ENCODE measurements around the gene TMEM132C. TPM values are rescaled to one million over a fixed set of nuclear protein-coding genes. Genes with fewer than 3 reads are reported as not detected.

The TMEM132C gene
- total and polyA plus RNA-seq, 2 of the 13 experiments (the other 11 are each of a cell fraction or from before 2014, with no cell fraction given) = not detected

DNA sequence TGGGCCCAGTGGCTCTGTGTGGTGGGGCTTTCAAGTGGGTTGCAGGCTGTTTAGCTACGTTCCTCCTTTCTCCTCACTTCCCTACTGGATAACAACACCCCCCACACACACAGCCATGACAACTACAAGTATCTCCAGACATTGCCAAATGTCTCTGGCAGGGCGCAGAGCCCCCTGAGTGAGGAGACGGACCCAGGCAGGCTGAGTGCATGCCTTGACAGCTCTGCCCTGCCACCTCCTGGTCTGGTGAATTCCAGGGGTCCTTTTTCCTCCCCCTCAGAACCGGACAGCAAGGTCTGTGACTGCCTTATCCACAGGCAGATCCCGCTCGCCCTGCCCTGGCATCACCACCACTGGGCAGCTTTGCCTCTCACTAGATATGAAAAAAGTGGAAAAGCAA is 276.5 kb downstream of the TMEM132C start:
- in situ Hi-C loops (cut with HindIII; ENCODE audit: extremely low pct_ligation_motif_present, low pct_unique_long_range_greater_than_20kb) = no loop called here
- no peaks in the 10 kb centered on the region for H3K9me3 ChIP-seq (ENCODE audit: low read length)

More for the DNA sequence above, 276.5 kb downstream of the TMEM132C start:
- Histone ChIP-seq H3K27ac (ENCODE audit: extremely low read length, insufficient read depth, low read length) (no peak overlapping the region), H3K9ac (ENCODE audit: insufficient read depth, low read depth, low read length) (no peak overlapping the region), H3K4me2 (ENCODE audit: low read depth, low read length) (no peak overlapping the region), H4K20me1 (ENCODE audit: insufficient read depth, low read length) (no peaks in the 10 kb centered on the region), H3K4me3 (replicated peaks in 1 of 3; ENCODE audit: insufficient read depth in 1 of 3, low read depth in 2 of 3, low read length in 3 of 3) (no peak overlapping the region), H3K4me1 (ENCODE audit: insufficient read depth, low read length) (no peaks in the 10 kb centered on the region), H2AFZ (ENCODE audit: low read length) (no peak overlapping the region), H3K36me3 (replicated peaks in 1 of 2; ENCODE audit: control insufficient read depth in 1 of 2, insufficient read depth in 2 of 2, low read length in 2 of 2) (no peaks in the 10 kb centered on the region), H3K27me3 (ENCODE audit: control insufficient read depth in 1 of 2, insufficient read depth in 2 of 2, low read length in 2 of 2) (peaks cover 0 to 1% of the 10 kb centered on the region in 2 experiments; a peak in 2 of 5 replicates), H3K79me2 (ENCODE audit: insufficient read depth, low read length) (no peaks in the 10 kb centered on the region)
- WGBS (ENCODE audit: low lambda C conversion rate) = 29% methylated on average over 6 of the region's 6 CpGs
- ATAC-seq (no peak; the same call in 2 of the 3 replicates), FAIRE-seq (no peak), DNase-seq (ENCODE audit: low spot score) (no peak)
- intact Hi-C loops (cut with micrococcal nuclease; ENCODE audit: unreplicated experiment) = no loop called here
- CTCF ChIA-PET (ENCODE audit: low intra/inter-chr PET ratio, low total read pairs) = no interaction called here
- TF ChIP-seq CBX5 (CRISPR knock-in tag; IDR thresholded peaks at IDR 0.05; ENCODE audit: borderline replicate concordance) (no peak), JARID2 (CRISPR knock-in tag; IDR thresholded peaks at IDR 0.05; ENCODE audit: insufficient replicate concordance) (no peak), RCOR2 (CRISPR knock-in tag; IDR thresholded peaks at IDR 0.05) (no peak), ZNF337 (CRISPR knock-in tag; IDR thresholded peaks at IDR 0.05; ENCODE audit: borderline replicate concordance, low read depth) (no peak), HOXA7 (CRISPR knock-in tag; IDR thresholded peaks at IDR 0.05) (no peak), NR2C2 (CRISPR knock-in tag; IDR thresholded peaks at IDR 0.05; ENCODE audit: borderline replicate concordance) (no peak)
- TF ChIP-seq, protein P1, sequence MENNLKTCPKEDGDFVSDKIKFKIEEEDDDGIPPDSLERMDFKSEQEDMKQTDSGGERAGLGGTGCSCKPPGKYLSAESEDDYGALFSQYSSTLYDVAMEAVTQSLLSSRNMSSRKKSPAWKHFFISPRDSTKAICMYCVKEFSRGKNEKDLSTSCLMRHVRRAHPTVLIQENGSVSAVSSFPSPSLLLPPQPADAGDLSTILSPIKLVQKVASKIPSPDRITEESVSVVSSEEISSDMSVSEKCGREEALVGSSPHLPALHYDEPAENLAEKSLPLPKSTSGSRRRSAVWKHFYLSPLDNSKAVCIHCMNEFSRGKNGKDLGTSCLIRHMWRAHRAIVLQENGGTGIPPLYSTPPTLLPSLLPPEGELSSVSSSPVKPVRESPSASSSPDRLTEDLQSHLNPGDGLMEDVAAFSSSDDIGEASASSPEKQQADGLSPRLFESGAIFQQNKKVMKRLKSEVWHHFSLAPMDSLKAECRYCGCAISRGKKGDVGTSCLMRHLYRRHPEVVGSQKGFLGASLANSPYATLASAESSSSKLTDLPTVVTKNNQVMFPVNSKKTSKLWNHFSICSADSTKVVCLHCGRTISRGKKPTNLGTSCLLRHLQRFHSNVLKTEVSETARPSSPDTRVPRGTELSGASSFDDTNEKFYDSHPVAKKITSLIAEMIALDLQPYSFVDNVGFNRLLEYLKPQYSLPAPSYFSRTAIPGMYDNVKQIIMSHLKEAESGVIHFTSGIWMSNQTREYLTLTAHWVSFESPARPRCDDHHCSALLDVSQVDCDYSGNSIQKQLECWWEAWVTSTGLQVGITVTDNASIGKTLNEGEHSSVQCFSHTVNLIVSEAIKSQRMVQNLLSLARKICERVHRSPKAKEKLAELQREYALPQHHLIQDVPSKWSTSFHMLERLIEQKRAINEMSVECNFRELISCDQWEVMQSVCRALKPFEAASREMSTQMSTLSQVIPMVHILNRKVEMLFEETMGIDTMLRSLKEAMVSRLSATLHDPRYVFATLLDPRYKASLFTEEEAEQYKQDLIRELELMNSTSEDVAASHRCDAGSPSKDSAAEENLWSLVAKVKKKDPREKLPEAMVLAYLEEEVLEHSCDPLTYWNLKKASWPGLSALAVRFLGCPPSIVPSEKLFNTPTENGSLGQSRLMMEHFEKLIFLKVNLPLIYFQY (CRISPR knock-in tag; IDR thresholded peaks at IDR 0.05; ENCODE audit: borderline replicate concordance) = no peak
- TF ChIP-seq, protein P2, sequence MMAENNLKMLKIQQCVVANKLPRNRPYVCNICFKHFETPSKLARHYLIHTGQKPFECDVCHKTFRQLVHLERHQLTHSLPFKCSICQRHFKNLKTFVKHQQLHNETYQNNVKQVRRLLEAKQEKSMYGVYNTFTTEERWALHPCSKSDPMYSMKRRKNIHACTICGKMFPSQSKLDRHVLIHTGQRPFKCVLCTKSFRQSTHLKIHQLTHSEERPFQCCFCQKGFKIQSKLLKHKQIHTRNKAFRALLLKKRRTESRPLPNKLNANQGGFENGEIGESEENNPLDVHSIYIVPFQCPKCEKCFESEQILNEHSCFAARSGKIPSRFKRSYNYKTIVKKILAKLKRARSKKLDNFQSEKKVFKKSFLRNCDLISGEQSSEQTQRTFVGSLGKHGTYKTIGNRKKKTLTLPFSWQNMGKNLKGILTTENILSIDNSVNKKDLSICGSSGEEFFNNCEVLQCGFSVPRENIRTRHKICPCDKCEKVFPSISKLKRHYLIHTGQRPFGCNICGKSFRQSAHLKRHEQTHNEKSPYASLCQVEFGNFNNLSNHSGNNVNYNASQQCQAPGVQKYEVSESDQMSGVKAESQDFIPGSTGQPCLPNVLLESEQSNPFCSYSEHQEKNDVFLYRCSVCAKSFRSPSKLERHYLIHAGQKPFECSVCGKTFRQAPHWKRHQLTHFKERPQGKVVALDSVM (CRISPR knock-in tag; IDR thresholded peaks at IDR 0.05) = no peak
- TF ChIP-seq, protein P3, sequence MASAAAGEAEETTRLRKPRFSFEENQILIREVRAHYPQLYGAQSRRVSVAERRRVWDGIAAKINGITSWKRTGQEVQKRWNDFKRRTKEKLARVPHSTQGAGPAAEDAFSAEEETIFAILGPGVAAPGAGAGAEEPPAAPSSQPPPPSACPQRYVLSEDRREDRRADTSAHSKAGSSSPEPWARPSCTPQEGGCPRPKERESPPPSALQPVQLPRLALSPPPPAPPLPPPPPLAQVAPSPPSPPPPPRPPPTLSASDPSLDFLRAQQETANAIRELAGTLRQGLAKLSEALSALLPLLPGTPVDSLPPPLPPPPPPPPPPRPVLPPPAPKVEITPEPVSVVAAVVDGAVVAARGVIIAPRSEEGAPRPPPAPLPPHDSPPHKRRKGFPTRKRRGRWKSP (CRISPR knock-in tag; IDR thresholded peaks at IDR 0.05) = no peak
- TF ChIP-seq, protein P4, sequence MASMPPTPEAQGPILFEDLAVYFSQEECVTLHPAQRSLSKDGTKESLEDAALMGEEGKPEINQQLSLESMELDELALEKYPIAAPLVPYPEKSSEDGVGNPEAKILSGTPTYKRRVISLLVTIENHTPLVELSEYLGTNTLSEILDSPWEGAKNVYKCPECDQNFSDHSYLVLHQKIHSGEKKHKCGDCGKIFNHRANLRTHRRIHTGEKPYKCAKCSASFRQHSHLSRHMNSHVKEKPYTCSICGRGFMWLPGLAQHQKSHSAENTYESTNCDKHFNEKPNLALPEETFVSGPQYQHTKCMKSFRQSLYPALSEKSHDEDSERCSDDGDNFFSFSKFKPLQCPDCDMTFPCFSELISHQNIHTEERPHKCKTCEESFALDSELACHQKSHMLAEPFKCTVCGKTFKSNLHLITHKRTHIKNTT (CRISPR knock-in tag; IDR thresholded peaks at IDR 0.05) = no peak
- TF ChIP-seq, protein P5, sequence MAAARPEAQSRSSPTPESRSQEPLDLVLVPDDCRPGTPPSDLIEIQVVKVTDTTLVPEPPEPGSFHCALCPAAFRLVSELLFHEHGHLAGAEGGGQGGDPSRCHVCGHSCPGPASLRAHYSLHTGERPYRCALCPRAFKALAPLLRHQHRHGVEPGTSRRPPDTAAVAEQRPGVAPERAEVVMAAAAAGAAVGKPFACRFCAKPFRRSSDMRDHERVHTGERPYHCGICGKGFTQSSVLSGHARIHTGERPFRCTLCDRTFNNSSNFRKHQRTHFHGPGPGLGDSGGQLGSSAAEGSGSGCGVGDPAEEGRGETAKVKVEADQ (CRISPR knock-in tag; IDR thresholded peaks at IDR 0.05; ENCODE audit: borderline replicate concordance) = no peak
- TF ChIP-seq, protein P6, sequence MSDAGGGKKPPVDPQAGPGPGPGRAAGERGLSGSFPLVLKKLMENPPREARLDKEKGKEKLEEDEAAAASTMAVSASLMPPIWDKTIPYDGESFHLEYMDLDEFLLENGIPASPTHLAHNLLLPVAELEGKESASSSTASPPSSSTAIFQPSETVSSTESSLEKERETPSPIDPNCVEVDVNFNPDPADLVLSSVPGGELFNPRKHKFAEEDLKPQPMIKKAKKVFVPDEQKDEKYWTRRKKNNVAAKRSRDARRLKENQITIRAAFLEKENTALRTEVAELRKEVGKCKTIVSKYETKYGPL (CRISPR knock-in tag; IDR thresholded peaks at IDR 0.05) = no peak
- BruUV-seq (replicated peaks) = no TSS peak
- POLR2A ChIA-PET = no interaction called here
